Gastrocnemius medialis (tissue), 4 donors: ENCODE data around the gene CKMT1A. TPM values are rescaled to one million over a fixed set of nuclear protein-coding genes. Genes with fewer than 3 reads are reported as not detected.
"Not testable (repeated sequence)": the region's sequence is repeated elsewhere in the genome, so short reads cannot be mapped to it uniquely, and the experiment has no call there.

ENCODE experiments used
- ATAC-seq, 2 donors: fragments of 150-250 bp; one replicate each; pipeline ENCODE4 v1.9.1; 2016
- DNase-seq, 2 donors: peaks; one replicate each; pipeline ENCODE4 v3.0.0-alpha.2; 2019
- H3K27ac ChIP-seq, 4 donors: fragments of 200-600 bp; sonication (generic); 1 replicate in 1 of 4; 2 replicates in 3 of 4; pipeline ENCODE4 v1.5.1; 2016 to 2018; ENCODE audit warnings: mild to moderate bottlenecking in 2 of 4, moderate library complexity in 1 of 4
- H3K27me3 ChIP-seq, 3 donors: fragments of 200-600 bp; sonication (generic) in 2 of 3; 1 replicate in 1 of 3; 2 replicates in 2 of 3; pipeline versions ENCODE4 v1.5.1 to v1.6.0; 2016 to 2019; ENCODE audit warnings: mild to moderate bottlenecking in 1 of 3, moderate library complexity in 1 of 3
- H3K36me3 ChIP-seq, 2 donors: fragments of 200-600 bp; sonication (generic) in 1 of 2; one replicate each; pipeline ENCODE4 v1.5.1; 2017 to 2018
- H3K4me1 ChIP-seq, 2 donors: fragments of 200-600 bp; sonication (generic) in 1 of 2; one replicate each; pipeline ENCODE4 v1.5.1; 2016 to 2017; ENCODE audit warnings: mild to moderate bottlenecking in 2 of 2
- H3K4me3 ChIP-seq, 4 donors: fragments of 200-600 bp; sonication (generic) in 3 of 4; 1 replicate in 1 of 4; 2 replicates in 3 of 4; pipeline ENCODE4 v1.5.1; 2016 to 2019; ENCODE audit warnings: mild to moderate bottlenecking in 2 of 4
- H3K9me3 ChIP-seq, 3 donors: fragments of 200-600 bp; sonication (generic) in 2 of 3; 1 replicate in 1 of 3; 2 replicates in 2 of 3; pipeline ENCODE4 v1.5.1; 2016 to 2019
- POLR2A ChIP-seq, 2 donors: fragments of 450-650 bp; IDR thresholded peaks; one replicate each; pipeline ENCODE4 v1.6.1; 2017; ENCODE audit warnings: antibody characterized with exemption in 2 of 2, mild to moderate bottlenecking in 2 of 2, moderate library complexity in 2 of 2
- in situ Hi-C, 4 donors: fragments of 200-750 bp; cut with MboI; loops; one replicate each; pipeline versions ENCODE4 v1.15.0 to v1.8.0; 2017; ENCODE audit warnings: low sequenced_read_pairs in 4 of 4
- intact Hi-C: fragments of 100-400 bp; cut with DNase I; formaldehyde crosslinking; loops from one replicate; pipeline ENCODE4 v1.15.1; 2023; ENCODE audit warnings: low total_unique reads
- total RNA-seq, 4 donors: library from RNA; depleted of rRNA; stranded (reverse); fragments of >200 nt; gene quantifications; one replicate each; pipeline versions ENCODE4 v1.1.0 to v1.2.3, GENCODE V29; 2016
- TF ChIP-seq, protein P1 (sequence below), 5 experiments: fragments of 450-650 bp in 3 of 5; fragments of 200-600 bp in 2 of 5; sonication (generic) in 2 of 5; IDR thresholded peaks in 4 of 5; conservative IDR thresholded peaks in 1 of 5; 1 replicate in 4 of 5; 2 replicates in 1 of 5; pipeline ENCODE4 v1.5.1; 2016 to 2019; ENCODE audit warnings: antibody characterized with exemption in 5 of 5, mild to moderate bottlenecking in 3 of 5, moderate library complexity in 3 of 5

Gene CKMT1A
- under 1 TPM in 1 of 4 donors, not detected in 3; 0.41 TPM for total RNA-seq

DNA sequence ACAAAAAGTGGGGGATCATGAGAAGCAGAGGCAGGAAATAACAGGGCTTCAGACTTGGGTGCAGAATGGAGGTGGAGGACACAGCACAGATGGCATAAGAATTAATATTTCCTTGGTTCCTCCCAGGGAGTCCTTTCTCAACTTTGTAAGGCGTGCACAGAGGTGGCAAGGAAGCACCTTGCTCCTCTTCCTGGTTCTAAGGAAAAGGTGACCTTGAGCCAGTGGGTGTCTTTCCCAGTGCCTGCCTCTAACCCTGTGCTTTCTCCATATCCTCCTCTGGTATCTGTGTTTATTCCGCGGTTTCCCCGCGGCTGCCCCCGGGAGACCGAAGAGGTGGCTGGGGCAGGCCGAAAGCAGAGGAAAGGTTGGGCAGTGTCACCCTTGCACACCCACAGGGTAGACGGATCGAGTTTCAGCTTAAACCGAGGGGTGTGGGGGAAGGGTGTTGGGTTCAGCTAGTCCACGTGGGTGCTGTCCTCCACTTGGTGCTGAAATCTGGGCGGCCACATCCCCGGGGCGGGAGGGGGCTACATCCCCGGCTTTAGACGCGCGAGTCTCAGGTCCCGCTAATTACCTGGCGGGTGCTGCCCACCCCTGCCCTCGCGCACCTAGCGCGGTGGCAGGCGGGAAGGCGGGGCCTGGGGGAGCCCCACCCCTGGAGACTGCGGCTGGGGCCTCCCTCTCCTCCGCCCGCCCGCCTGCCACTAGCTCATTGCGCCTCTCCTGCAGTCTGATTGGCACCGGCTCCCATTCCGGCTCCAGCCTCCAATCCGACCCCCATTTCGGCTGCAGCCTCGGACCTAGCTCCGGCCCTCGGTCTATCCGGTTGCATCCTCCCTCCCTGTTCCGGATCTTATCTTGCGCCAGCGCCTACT lies at the start of gene CKMT1A:
Gene CKMT1A, plus strand, starts transcription at position 712 of the 875 bp plus-strand sequence. CDS start 192 bp downstream, outside the sequence.
- DNase-seq, H3K9me3 ChIP-seq, H3K27ac ChIP-seq, H3K4me1 ChIP-seq, in situ Hi-C loops, H3K27me3 ChIP-seq, intact Hi-C loops, H3K4me3 ChIP-seq, H3K36me3 ChIP-seq: not testable (repeated sequence)
- ATAC-seq, result peak in 1 of 2 donors; percentile 44

DNA sequence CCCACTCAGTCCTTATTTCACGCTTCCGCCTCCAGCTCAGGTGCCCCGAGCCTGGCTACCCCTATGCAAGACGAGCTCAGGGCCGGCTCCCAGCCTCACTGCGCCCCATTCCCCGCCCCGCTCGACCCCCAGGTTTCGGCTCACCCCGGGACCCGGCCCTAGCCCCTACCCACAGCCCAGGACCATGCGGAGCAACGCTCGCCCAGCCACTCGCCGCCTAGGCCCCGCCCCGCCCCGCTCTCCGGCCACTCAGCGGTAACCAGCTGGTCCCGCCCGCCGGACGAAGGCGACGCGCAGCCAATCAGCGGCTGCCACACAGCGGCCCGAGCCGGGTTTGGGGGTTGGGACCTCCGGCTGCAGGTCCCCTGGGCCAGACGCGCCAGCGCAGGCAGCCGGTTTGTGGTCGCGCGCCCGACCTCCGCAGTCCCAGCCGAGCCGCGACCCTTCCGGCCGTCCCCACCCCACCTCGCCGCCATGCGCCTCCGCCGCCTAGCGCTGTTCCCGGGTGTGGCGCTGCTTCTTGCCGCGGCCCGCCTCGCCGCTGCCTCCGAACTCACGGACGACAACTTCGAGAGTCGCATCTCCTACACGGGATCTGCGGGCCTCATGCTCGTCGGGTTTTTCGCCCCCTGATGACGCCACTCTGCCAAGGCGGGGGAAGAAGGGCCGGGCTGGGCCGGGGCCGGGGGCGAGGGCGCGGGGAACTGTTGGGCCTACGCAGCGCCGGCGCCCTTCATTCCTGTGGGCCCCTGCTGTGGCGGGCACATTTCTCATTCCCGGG lies 44.8 kb upstream of the CKMT1A start, which contains the start of gene CATSPER2:
Gene CATSPER2, minus strand, starts transcription at position 196 of the 781 bp plus-strand sequence. CDS start 783 bp downstream, outside the sequence.
- Histone ChIP-seq H3K36me3 (peaks cover 0 to 3% of the 10 kb centered on the region in 2 donors), H3K27ac (no peak within 1 kb of the TSS), H3K27me3 (no peaks in the 10 kb centered on the region), H3K4me1 (no peaks in the 10 kb centered on the region), H3K9me3 (no peaks in the 10 kb centered on the region), H3K4me3 (no peak within 1 kb of the TSS)
- in situ Hi-C loops (no loop called here), intact Hi-C loops (no loop called here)
- no peak for TF ChIP-seq POLR2A (IDR thresholded peaks at IDR 0.05)
- TF ChIP-seq, protein P1, sequence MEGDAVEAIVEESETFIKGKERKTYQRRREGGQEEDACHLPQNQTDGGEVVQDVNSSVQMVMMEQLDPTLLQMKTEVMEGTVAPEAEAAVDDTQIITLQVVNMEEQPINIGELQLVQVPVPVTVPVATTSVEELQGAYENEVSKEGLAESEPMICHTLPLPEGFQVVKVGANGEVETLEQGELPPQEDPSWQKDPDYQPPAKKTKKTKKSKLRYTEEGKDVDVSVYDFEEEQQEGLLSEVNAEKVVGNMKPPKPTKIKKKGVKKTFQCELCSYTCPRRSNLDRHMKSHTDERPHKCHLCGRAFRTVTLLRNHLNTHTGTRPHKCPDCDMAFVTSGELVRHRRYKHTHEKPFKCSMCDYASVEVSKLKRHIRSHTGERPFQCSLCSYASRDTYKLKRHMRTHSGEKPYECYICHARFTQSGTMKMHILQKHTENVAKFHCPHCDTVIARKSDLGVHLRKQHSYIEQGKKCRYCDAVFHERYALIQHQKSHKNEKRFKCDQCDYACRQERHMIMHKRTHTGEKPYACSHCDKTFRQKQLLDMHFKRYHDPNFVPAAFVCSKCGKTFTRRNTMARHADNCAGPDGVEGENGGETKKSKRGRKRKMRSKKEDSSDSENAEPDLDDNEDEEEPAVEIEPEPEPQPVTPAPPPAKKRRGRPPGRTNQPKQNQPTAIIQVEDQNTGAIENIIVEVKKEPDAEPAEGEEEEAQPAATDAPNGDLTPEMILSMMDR (IDR thresholded peaks at IDR 0.05 in 4 of 5, conservative IDR thresholded peaks at IDR 0.05 in 1 of 5), result no peak
- DNase-seq (no peak), ATAC-seq (no peak)

DNA sequence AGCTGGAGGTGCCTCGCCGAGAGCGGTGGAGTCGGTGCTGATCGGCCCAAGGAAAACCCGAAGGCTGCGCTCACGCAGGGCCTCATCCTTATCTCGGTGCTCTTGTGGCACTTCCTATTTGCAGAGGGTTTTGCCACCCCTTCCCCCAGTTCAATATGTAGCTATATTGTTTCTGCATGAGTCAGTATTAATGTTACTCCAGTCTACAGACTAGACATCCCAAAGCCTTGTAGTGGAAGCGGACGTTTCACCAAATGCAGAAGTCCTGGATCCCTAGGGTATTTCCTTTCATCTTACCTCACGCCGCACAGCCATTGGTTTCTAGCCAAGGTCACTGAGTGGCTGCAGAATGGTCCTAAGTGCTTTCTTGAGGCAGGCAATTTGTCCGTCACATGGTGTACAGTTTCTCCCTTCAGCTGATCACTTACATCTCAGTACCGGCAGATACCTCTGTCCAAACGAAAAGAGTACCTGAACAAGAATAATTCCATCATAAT lies 44.2 kb upstream of the CKMT1A start:
- intact Hi-C loops, in situ Hi-C loops, H3K27ac ChIP-seq, H3K9me3 ChIP-seq, H3K36me3 ChIP-seq, DNase-seq, H3K4me1 ChIP-seq, H3K27me3 ChIP-seq, H3K4me3 ChIP-seq, ATAC-seq: not testable (repeated sequence)

DNA sequence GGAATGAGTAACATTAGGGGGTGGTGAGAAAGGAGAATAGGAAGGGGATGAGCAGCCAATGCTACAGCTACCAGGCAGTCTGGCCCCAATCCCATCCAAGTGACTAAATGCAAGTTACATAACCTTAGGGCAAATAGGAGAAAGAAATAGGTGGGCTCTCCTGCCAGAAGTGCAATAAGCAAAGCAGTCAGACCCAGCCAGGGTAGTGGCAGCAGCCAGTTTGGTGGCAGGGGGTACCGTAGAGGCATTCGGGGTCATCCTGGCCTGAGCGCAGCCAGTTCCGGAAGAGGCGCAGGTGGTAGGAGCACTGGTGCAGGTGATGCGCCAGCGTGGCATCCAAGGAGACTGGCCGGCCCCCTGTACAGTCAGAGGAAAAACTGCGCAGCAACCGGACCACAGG lies 33.9 kb upstream of the CKMT1A start:
- intact Hi-C loops, H3K9me3 ChIP-seq, DNase-seq, H3K27me3 ChIP-seq, in situ Hi-C loops, H3K4me3 ChIP-seq, ATAC-seq, H3K27ac ChIP-seq, H3K4me1 ChIP-seq, H3K36me3 ChIP-seq: not testable (repeated sequence)

DNA sequence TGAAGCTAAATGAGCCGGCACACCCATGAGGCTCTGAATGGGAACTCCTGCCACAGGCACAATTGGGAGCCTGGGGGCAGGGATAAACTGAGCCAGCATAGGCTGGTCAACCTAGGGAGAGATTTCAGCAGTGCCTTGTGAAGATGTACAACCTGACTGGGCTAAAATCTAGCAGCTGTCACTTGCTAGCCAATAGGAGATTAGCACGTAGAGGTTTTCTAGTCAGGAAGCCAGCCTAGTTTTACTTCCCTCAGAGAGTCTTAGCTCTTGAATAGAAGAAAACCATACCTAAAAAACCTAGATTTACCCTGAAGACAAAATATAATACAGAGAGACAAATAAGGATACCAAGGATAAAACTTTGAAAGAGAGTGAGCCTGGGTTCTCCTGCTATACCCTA lies 31.4 kb upstream of the CKMT1A start:
- in situ Hi-C loops, H3K4me3 ChIP-seq, intact Hi-C loops, H3K9me3 ChIP-seq, H3K27ac ChIP-seq, DNase-seq, H3K27me3 ChIP-seq, H3K36me3 ChIP-seq, ATAC-seq, H3K4me1 ChIP-seq: not testable (repeated sequence)

DNA sequence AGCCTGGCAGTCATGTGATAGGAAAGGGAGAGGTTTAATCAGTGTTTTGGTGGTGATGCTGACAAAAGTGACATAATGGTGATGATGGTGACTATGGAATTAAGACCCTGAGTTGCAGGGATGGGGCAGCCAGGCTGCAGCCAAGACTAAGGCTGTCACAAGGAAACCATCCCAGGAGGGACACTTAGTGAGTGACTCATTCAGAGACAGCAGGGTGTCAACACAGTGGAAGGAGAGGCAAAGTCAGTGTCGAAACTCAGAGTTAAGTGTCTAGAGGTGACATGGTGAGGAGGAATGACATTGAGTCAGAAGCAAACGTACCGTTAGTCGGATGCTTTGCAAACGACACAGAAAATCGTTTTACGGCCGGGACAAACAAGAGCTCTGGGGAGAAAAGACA lies 30.3 kb upstream of the CKMT1A start:
- H3K36me3 ChIP-seq, DNase-seq, intact Hi-C loops, H3K4me1 ChIP-seq, in situ Hi-C loops, H3K4me3 ChIP-seq, H3K9me3 ChIP-seq, H3K27me3 ChIP-seq, ATAC-seq, H3K27ac ChIP-seq: not testable (repeated sequence)

DNA sequence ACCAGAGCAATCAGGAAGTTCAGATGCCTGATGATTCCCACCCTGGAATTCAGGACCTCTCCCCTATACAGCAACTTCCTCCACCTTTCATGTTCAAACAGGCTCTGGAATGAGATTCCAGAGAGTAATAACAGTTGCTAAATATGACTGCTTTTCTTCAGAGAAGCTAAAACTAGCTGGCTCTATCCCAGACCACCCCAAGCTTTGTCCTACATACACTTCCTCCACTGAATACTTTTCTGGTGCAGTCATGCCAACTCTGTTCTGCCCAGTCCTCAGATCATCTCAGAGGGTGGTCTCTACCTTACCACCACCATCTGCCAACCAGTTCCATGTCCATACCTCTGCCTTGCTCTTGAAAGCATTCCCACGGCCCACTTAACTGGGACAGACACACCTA lies 27.5 kb upstream of the CKMT1A start:
- ATAC-seq, H3K27ac ChIP-seq, H3K27me3 ChIP-seq, H3K4me3 ChIP-seq, H3K9me3 ChIP-seq, DNase-seq, H3K36me3 ChIP-seq, in situ Hi-C loops, intact Hi-C loops, H3K4me1 ChIP-seq: not testable (repeated sequence)

DNA sequence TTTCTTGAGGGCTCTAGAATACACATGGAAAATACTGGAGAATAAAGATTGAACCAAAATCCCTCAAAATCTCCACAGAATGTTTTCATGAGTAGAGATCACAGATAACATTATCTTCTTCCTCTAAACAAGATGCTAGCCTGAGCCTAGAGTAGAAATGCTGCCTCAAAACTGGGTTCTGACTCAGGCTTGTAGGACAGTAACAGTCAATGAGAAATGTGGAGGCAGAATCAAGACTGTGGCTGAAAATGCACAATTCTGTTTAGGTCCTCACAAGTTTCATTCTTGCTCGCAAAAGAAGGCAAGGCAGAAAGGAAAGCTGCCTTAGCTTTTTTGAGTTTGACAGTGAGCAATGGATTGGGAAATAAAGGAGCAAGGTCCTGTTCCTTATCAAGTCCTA lies 19.5 kb upstream of the CKMT1A start:
- H3K9me3 ChIP-seq, ATAC-seq, intact Hi-C loops, H3K4me3 ChIP-seq, DNase-seq, H3K36me3 ChIP-seq, H3K4me1 ChIP-seq, in situ Hi-C loops, H3K27me3 ChIP-seq, H3K27ac ChIP-seq: not testable (repeated sequence)

DNA sequence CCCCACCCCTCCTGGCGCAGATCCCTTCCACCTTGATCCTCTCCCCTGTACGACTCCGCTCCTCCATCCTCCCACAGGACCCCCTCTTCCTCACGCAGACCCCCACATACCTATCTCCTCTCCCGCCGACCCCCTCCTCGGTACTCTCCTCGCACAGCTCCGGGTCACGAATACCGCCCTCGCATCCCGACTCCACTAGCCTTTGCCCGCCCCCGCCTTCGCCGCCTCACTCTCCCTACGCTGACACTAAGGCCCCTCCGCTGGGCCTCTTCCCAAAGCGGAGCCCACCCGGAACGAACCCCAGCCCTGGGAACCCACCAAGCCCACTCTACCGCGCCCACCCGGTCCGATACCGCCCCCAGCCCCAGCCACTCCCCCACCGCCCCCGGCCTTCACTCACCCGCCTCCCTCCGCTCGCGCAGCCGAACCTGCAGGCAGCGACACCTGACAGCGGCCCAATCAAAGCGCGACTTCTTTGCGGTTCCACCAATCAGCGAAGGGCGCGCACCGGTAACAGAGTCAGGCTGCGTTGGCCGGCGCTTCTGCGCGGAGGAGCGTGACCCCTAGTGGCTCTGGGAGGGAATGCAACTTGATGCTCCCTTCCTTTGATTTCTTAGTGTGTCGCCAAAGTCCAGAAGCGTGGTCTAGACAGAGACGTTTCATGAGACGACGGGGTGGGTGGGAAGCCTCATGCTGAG lies 3.9 kb upstream of the CKMT1A start:
- intact Hi-C loops, H3K36me3 ChIP-seq, DNase-seq, H3K9me3 ChIP-seq, H3K27me3 ChIP-seq, H3K4me3 ChIP-seq, in situ Hi-C loops, H3K4me1 ChIP-seq, H3K27ac ChIP-seq: not testable (repeated sequence)
- ATAC-seq, result peak; percentile 98 to 99

DNA sequence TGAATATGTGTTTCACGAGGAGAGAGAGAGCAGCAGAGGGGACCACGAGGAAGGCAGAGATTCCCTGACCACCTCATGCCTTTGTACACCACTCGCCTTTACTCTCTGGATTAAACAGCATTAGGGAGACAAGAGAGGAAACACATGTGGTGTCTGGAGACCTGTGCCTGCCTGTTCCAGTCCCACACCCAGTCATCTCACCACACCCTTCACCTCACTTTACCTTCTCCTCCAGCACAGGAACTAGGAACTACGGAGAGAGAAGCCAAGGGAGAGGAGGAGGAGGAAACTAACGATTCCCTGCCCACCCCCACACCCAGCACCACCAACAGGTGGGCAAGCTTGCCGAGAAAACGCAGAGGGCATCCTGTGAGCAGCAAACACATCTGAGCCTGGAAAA lies 980 bp upstream of the CKMT1A start:
- DNase-seq, intact Hi-C loops, in situ Hi-C loops, H3K27me3 ChIP-seq, H3K4me3 ChIP-seq, H3K4me1 ChIP-seq, H3K36me3 ChIP-seq, ATAC-seq, H3K9me3 ChIP-seq, H3K27ac ChIP-seq: not testable (repeated sequence)
